GM19438 (cell line): ENCODE measurements around the gene KCNN3.
A peak's percentile ranks its signal among the peaks of the same experiment; 100 is the strongest.

Experiments used
- ATAC-seq: cut with Tn5 transposase; IDR thresholded peaks from one replicate; pipeline ENCODE4 v1.9.1; 2021; ENCODE audit warnings: low read depth; ENCODE audit not compliant: unreplicated experiment

The KCNN3 gene

DNA sequence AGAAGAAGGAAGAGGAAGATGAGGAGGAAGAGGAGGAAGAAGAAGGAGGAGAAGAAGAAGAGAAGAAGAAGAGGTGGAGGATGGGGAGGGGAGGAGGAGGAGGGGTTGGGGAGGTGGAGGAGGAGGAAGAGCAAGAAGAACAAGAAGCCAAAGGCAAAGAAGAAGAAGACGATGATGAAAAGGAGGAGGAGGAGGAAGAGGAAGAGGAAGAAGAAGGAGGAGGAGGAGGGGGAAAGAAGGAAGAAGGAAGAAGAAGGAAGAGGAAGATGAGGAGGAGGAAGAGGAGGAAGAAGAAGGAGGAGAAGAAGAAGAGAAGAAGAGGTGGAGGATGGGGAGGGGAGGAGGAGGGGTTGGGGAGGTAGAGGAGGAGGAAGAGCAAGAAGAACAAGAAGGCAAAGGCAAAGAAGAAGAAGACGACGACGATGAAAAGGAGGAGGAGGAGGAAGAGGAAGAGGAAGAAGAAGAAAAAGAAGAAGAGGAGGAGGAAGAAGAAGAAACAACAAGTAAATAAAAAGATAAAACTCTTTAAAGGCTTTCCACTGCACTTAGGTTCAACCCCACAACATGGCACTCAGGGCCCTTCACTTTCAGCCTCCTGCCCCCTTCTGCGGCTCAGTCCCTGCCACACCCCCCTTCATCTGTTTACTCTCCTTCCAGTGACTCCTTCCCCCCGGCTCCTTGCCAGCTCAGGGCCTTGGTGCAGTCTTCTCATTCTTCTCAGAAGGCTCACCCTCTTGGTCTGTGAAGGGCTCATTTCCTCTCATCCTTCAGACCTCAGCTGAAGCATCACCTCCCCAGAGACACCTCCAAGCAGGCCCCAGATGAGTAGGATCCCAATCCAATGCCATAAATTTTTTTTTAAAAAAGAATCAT lies 114.0 kb downstream of the KCNN3 start:
- ATAC-seq: no peak

DNA sequence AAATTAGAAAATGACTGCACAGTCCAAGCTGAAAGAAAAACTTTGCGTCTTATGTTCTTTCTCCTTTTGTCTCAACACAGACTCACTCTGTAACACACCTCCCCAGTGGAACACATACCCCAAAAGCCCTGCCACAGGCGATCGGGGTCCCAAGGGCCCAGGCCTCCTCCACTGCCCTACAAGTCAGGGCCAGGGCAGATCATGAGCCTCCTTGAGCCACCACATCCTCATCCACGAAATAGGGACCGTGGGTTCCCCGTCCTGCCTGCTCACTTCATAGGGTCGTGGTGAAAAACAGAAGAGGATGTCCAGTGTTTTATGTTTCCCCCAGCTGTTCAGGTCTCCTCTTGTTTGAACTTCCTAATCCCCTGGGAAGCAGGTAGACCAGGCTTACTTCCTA lies 116.7 kb downstream of the KCNN3 start:
- no peak for ATAC-seq

DNA sequence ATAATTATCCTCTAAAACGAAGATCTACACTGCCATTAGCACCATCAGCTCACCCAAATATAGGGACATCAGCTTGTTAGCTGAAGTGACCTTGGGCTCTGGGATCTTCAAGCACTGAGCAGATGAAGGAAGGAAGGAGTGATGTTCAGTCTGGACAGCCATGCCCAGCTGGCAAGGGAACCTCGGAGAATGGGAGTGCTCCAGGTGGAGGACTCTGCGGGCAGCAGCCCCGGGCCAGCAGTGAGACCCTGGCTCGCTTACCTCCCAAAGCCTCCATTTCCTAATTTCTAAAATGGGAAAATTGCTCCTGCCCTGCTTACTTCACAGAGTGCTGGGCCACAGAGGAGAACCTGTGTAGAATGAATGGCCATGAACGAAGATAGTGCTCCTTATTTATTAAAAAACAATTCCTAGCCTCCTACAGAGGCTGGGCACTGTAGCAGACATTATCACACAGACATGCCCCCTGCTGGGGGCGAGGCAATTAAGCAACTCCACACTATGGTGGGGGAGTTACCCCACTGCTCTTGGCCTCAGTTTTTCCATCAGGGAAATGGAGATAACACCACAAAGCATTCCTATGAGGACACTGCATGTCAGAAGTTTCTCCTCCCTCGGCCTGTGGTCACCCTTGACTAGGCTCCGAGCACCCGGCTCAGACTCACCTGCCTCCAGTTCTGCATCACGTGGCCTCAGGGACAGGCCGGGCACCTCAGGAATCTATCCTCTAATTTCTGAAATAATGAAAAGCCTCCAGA lies 117.6 kb downstream of the KCNN3 start:
- no peak for ATAC-seq

DNA sequence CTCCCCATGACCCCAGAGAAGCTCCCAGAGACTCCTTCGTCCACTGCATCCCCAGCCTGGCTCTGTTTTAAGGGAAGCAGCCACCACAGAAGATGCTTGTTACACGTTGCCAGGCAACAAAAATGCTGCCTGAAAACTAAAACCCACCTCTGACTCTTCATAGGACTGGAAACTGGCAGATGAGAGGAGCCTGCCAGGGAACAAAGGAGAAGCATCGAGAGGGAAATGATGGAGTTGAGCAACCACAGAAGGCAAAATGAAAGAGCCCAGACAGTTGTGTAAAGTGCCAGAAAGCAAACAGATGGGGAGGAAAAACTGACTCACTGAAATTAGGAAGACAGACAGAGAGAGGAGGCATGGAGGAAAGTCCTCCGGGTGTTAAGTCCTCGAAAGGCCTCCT lies 118.4 kb downstream of the KCNN3 start:
- ATAC-seq: no peak

DNA sequence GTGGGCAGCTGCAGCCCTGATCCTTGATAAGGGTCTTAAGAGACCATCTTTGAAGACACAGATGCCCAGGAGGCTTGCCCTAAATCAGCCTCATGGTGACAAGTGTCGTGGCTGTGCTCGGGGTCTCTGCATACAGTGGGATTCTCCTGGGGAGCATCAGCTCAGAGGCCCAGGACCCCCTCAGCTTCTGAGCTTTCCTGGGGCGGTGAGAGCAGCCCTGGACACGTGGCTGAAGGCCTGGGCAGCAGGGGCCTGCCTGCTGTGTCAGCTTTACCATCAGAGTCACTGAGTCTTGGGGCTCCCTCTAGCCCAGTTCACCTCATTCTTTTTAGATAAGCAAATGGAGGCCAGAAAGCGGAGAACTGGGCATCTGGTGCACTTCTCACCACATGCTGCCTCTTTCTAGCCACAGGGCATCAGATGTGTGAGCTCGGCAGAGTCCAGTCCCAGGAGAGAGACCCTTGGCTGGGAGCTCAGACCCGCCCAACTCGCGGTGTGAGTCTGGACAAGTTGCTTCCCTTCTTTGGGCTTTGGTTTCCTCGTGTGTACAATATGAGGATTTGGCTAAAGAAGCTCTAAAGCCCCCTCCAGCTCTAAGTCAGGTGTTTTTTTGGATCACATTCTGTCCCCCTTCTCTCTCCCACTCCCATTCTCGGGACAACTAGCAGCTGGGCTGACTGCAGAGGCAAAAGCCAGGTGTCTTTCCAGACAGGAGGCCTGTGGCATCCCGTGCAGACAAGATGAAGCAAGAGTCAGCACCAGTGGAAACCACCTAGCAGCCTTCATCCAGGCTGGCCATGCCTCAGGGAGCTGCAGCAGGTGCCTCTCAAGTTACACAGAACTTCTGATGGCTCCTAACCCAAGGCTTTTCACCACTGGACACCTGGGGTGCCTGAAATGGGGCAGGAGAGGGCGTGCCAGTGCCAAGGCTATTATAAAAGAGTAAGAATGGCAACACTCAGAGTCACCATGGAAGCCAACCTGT lies 119.1 kb downstream of the KCNN3 start:
- ATAC-seq: no peak

DNA sequence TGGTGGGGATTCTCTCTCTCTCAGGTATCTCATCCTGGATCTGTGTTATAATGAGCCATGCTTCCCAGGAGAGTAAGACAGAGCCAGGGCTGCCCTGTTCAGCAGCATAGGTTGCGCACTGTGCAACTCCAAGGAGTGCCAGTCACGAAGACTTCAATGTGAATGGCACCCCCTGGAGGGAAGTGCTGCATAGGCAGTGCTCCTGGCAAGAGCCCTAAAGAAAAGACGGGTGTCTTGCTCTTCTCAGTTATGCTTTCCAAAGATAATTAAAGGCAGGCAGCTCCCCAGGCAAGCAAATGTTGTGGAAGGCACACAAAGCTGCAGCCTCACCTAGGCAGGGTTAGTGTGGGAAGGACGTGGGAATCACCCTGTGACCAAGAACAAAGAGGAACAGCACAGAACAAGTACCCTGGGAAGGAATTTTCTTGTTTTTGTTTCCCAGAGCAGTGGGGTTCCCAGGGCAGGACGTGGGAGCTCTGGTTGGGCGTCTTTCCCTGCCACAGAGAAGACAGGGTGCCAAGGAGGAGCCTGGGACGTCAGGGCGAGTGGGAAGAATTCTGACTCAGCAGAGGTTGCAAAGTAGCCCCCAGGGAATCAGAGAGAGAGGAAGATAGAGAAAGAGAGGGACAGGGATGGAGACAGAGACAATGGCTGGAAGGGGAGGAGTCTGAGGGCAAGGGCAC lies 120.9 kb downstream of the KCNN3 start:
- ATAC-seq: no peak

DNA sequence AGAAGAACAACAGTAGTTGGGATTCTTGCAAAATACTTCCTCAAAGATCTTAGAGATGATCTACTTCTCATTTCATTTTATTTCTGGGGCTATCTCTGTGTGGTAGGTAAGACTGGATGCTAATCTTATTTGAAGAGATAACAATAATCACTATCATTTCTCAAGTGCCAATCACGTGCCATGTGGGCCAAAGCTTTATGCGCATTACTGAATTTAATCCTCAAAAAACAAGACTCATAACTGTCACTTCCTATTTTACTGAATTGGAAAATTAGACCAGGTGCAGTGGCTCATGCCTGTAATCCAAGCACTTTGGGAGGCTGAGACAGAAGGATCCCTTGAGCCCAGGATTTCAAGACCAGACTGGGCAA lies 121.7 kb downstream of the KCNN3 start:
- no peak for ATAC-seq

DNA sequence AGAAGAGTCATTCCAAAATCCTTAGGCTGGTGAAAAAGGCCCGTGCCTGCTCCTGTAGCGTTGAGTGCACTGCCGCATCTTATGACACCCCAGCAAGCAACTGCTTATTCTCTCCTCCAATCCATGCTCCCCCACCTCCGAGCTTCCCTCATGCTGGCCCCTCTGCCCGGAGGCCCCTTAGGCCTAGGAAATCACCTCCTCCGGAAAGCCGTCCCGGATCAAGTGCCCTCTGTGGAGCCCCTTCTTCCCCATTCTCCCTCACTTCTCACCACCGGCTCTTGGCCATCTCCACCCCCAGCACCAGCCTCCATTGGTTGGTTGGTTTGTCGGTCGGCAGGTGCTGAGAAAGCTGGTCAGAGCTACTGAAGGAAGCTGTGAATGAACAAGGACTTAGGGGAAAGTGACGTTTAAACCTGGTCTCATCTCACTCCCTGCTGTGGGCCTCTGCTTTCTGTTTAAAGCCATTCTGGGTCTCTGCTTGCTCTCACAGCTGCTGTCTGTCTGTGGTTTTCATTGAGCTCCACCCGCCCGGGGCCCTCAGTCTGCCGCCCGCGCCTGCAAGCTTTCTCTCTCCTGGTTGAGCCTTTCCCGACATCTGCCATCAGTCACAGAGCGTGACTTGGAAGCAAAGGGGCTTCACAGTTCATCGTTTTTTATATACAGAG lies 122.2 kb downstream of the KCNN3 start:
- ATAC-seq: peak; percentile 75

DNA sequence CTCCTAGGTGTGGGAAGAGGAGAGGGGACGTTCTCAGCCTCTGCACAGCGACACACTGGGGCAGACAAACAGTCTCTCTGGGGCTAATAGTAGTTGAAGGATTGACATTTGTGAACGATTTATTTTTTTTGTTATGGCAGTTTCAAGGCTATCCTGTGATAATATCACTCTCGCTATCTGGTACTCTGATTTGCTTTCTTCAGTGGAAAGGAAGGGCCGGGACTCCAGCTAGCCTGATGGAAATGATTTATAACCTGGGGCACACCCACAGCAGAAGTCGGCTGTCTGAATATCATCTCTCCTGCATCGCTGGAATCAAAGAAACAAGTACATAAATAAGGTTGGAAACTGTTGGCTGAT lies 122.7 kb downstream of the KCNN3 start:
- no peak for ATAC-seq

DNA sequence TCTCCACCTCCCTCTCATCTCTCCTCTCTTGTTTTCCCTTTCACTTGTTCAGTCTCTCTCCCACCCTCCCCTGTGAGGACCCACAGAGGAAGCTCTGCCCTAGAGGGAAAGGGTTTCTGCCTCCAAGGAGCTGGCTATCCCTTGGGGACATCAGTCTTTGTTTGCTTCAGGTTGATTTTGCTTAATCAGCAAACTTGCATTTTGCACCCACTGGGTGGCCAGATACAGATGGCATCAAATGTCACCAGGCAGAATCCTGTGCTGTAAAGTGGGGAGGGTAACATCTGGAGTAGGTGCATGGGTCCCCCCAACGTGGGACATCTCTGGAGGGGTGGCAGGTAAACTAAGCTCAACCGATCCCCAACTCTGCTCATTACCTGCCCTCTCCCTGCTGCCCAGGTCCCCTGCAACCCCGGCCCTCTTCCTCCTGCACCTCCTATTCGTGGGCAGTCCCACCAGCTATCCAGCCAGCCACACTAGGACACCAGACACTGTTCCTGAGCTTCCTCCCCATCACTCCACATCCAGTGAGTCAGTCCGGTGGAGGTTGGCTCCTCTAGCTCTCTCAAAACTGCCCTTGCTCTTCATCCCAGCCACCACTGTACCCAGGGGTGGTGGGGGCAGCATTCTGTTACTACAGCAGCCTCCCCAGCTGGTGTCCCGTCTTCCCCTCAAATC lies 123.3 kb downstream of the KCNN3 start:
- ATAC-seq: no peak

DNA sequence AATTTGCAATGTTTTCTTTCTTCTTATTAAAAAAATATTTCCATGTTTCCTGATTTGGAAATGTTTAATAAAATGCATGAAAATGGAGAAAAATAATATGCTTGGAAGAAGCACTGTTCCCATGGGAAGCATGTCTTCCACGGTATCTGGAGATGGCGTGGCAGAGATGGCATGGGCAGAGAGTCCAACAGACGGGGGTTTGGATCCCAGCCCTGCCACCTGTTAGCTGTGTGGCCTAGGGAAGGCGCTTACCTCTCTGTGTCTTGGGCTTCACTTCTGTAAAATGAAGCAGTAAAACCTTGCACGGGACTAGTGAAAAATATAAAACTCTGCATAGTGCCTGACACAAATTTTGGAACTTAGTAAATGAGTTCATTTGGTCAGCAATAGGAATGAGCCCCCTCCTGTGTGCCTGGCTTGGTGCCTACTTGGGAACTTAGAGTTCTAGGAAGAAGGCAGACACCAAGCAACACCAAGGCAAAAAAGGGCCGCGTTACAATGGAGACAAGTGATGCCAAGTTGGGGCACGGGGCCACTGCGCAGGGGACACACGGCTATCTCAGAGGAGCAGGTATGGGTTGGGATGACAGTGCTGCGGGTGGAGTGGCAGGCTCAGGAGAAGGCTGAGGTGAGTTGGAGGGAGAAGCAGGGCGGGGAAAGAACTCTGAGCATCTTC lies 124.2 kb downstream of the KCNN3 start:
- ATAC-seq: no peak

DNA sequence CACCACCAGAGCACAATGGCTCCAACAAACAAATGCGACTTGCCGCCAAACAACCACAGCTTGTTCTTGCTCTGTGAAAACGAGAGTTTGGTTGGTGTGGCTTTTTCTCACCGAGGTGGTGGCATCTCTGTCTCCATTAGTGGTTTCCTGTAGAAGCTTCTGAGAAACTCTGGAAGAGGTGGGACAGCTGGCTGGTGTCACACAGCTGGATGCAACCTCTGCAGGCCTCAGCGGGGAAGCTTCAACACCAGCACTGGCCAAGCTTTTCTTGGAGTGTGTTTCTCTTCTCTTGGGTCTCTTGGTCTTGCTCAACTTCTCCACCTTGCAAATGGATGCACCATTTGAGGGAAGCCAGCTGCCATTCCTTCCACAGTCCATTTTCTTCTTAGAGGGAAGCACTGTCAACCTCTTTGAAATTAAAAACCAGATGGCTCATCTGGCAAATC lies 124.8 kb downstream of the KCNN3 start:
- no peak for ATAC-seq

DNA sequence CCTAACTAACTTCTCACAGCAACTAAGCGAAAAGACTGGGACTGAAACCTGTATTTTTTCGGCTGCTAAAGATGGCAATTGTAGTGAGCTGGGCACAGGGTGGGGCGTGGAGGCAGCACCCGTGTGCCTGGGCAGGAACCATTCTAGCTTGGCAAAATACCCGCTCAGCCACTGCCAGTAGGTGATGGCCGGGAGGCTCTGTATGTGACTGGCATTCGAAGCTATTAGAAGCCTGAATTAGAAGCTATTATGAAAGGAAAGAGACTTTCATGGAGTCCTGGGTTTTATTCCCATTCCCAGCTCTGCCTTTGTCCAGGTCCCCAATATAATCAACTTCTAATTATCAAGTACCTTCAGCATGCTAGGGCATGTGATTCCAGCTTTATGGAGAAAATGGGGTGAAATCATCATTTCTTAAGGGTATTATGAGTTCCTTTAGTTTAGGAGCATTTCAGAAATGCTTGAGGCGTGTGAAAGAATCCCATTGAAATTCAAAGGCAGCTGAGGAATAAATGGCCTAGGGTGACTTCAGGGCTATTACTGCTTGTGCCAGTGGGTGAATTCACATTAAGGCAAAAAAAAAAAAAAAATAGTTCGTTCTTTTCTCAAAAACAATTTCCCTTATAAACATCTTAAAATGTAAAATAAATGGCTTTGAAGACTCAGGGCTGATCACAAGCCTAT lies 125.6 kb downstream of the KCNN3 start:
- no peak for ATAC-seq

DNA sequence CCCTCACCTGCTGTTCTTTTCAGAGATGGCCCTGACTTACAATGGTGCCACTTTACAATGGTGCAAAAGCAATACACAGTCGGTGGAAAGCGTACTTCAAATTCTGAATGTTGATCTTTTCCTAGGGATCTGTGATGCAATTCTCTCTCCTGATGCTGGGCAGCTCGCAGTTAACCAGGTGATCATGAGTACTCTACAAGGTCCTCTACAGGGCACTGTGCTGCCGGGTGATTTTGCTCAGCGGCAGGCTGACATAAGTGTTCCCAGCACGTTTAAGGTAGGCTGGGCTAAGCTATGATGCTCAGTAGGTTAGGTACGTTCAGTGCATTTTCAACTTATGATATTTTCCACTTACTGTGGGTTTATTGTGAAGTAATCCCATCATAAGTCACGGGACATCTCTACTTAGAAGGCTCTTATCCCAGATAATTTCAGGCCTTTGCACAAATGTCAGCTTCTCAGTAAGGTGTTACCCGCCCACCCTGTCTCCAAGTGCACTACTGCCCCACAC lies 126.5 kb downstream of the KCNN3 start:
- no peak for ATAC-seq

DNA sequence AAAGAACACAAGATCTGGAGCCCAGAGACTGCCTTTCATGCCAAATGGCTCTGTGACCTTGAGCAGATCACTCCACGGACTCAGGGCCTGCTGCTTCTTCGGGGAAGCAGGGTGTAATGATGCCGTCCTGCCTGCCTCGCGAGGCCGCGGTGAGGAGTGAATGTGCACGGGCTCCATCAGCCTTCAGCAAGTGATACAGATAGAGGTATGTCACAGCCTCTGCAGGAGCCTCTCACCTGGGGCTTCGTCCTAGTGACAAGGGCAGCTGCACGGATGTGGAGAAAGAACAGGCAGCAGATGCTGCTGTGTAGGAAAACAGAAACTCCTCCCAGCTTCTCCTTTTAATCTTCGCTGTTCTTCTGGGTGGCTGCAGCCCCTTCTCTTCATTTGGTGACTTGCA lies 127.5 kb downstream of the KCNN3 start:
- ATAC-seq: no peak

DNA sequence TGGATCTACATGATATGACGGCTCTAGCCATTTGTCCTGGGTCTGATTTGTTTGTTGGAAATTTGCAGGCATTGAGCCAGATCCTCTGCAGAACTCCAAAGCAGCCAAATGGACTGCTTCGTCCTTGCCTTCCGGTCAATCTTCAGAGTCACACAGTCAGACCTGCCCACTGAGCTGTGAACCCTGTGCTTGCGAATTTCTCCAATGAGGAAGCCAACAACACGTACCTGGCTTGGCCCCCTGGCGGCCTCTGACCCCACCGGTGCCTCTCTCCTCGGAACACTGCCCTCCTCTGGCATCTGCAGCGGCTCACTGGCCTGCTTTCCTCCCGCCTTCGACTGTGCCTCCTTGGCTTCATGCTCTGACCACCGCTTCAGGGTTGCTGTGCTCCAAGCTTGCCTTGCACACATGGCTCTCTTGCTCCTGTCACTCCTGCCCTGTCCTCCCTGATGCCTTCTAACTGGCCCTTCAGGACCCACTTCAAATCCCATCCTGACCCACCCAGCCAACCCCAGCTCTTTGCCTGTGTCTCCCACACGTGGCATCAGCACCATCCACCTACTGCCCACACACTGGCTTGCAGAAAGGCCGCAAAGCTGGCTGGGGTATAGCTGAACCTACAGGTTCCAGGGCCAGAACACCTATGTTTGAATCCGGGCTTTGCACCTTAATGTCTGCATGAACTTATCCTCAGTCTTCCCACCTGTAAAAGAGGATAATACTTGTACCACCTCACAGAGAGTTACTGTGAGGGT lies 128.2 kb downstream of the KCNN3 start:
- ATAC-seq: no peak

DNA sequence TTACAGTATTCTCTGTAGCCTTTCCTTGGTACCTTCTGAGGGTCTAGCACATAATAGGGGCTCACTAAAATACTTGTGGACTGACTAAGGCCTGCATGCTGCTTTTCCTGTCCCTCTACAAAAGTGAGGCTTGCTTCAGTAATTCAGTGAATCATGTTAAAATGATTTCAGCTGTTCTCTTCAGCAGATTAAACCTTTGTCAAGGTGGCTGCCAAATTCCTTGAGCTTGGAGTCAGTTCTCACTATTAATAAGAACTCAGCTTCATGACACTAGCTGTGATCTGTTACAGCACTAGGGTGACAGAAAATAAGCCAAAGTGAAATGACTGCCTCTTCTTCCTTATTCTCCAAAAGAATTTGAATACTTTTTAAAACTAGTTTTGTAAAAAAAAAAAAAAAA lies 128.8 kb downstream of the KCNN3 start:
- ATAC-seq: no peak
